GM23338 (cell line): Measurements from ENCODE around the gene TRIO. TPM values are rescaled to one million over a fixed set of nuclear protein-coding genes. Genes with fewer than 3 reads are reported as not detected.

ENCODE experiments used
- ATAC-seq: fragments of 200-7000 bp; cut with Tn5 transposase; 3 replicates; pipeline ENCODE4 v1.9.1; 2020
- DNase-seq: peaks from one replicate; pipeline ENCODE4 v3.0.0-alpha.2; 2015; ENCODE audit warnings: low spot score
- H2AFZ ChIP-seq: fragments of 200-600 bp; sonication (generic); 2 replicates; pipeline ENCODE4 v1.8.0; 2016; ENCODE audit warnings: antibody characterized with exemption, mild to moderate bottlenecking, moderate library complexity
- H3F3A ChIP-seq: fragments of 200-600 bp; sonication (generic); replicated peaks from 2 replicates; pipeline ENCODE4 v1.8.0; 2017; ENCODE audit warnings: antibody characterized with exemption, mixed run types, low read depth
- H3K27ac ChIP-seq: fragments of 200-600 bp; sonication (generic); 2 replicates; pipeline ENCODE4 v1.6.1; 2016; ENCODE audit warnings: low read depth
- H3K27me3 ChIP-seq: fragments of 200-600 bp; sonication (generic); 2 replicates; pipeline ENCODE4 v1.8.0; 2016; ENCODE audit warnings: mild to moderate bottlenecking, mixed run types, moderate library complexity; ENCODE audit not compliant: insufficient read depth
- H3K36me3 ChIP-seq: fragments of 200-600 bp; sonication (generic); 2 replicates; pipeline ENCODE4 v1.8.0; 2016; ENCODE audit warnings: mild to moderate bottlenecking; ENCODE audit not compliant: insufficient read depth
- H3K4me1 ChIP-seq: fragments of 200-600 bp; sonication (generic); 2 replicates; pipeline ENCODE4 v1.8.0; 2016; ENCODE audit warnings: mild to moderate bottlenecking, moderate library complexity; ENCODE audit not compliant: insufficient read depth
- H3K4me2 ChIP-seq: fragments of 200-600 bp; sonication (generic); 2 replicates; pipeline ENCODE4 v1.7.1; 2017; ENCODE audit warnings: mixed run types
- H3K4me3 ChIP-seq: fragments of 200-600 bp; sonication (generic); 2 replicates; pipeline ENCODE4 v1.6.1; 2016; ENCODE audit warnings: mixed run types
- H3K79me2 ChIP-seq: fragments of 200-600 bp; sonication (generic); replicated peaks from 2 replicates; pipeline ENCODE4 v1.8.0; 2017; ENCODE audit warnings: mild to moderate bottlenecking; ENCODE audit not compliant: insufficient read depth
- H3K9me2 ChIP-seq: fragments of 200-600 bp; sonication (generic); 2 replicates; pipeline ENCODE4 v1.8.0; 2017; ENCODE audit not compliant: insufficient read depth
- H4K20me1 ChIP-seq: fragments of 200-600 bp; sonication (generic); replicated peaks from 2 replicates; pipeline ENCODE4 v1.8.0; 2017; ENCODE audit warnings: mild to moderate bottlenecking; ENCODE audit not compliant: insufficient read depth
- H3K27ac Mint-ChIP-seq: 2 replicates; pipeline ENCODE4 v1.8.0; 2020; ENCODE audit warnings: inconsistent platforms, mild to moderate bottlenecking, moderate library complexity, mixed read lengths
- H3K27me3 Mint-ChIP-seq: 3 replicates; pipeline ENCODE4 v1.8.0; 2022; ENCODE audit warnings: low read depth, mild to moderate bottlenecking, moderate library complexity, mixed read lengths, inconsistent platforms; ENCODE audit not compliant: insufficient read depth, poor library complexity
- H3K36me3 Mint-ChIP-seq: 3 replicates; pipeline ENCODE4 v1.8.0; 2021; ENCODE audit warnings: low read depth, mild to moderate bottlenecking, inconsistent platforms, moderate library complexity, mixed read lengths
- H3K4me1 Mint-ChIP-seq: 3 replicates; pipeline ENCODE4 v1.8.0; 2020; ENCODE audit warnings: mild to moderate bottlenecking, inconsistent platforms, mixed read lengths
- H3K4me3 Mint-ChIP-seq: 3 replicates; pipeline ENCODE4 v1.8.0; 2021; ENCODE audit warnings: moderate library complexity, mild to moderate bottlenecking, inconsistent platforms, mixed read lengths
- H3K9me3 Mint-ChIP-seq: 3 replicates; pipeline ENCODE4 v1.8.0; 2020; ENCODE audit warnings: moderate library complexity, mild to moderate bottlenecking, inconsistent platforms, mixed read lengths
- CREB1 ChIP-seq: fragments of 250-450 bp; sonication (Bioruptor Pico); IDR thresholded peaks from 2 replicates; pipeline ENCODE4 v1.5.0; 2020; ENCODE audit warnings: low read depth, mild to moderate bottlenecking, moderate library complexity
- EZH2 ChIP-seq: fragments of 200-600 bp; sonication (generic); IDR thresholded peaks from one replicate; pipeline ENCODE4 v1.8.0; 2017; ENCODE audit warnings: antibody characterized with exemption, mild to moderate bottlenecking, low read depth; ENCODE audit not compliant: unreplicated experiment
- EZH2phosphoT487 ChIP-seq: fragments of 200-600 bp; sonication (generic); IDR thresholded peaks from one replicate; pipeline ENCODE4 v1.8.1; 2018; ENCODE audit warnings: antibody characterized with exemption; ENCODE audit not compliant: unreplicated experiment
- JUNB ChIP-seq: IDR thresholded peaks from one replicate; pipeline ENCODE4 v1.6.1; 2016; ENCODE audit warnings: antibody characterized with exemption; ENCODE audit not compliant: unreplicated experiment
- NANOG ChIP-seq: IDR thresholded peaks from 2 replicates; pipeline ENCODE4 v1.6.1; 2016; ENCODE audit warnings: antibody characterized with exemption, borderline replicate concordance
- POLR2AphosphoS5 ChIP-seq: IDR thresholded peaks from 2 replicates; pipeline ENCODE4 v1.6.1; 2016; ENCODE audit warnings: antibody characterized with exemption, low read depth
- STAT1 ChIP-seq: IDR thresholded peaks from one replicate; pipeline ENCODE4 v1.6.1; 2016; ENCODE audit warnings: antibody characterized with exemption; ENCODE audit not compliant: unreplicated experiment
- ZNF114 ChIP-seq: fragments of 250-450 bp; sonication (Bioruptor Pico); IDR thresholded peaks from 2 replicates; pipeline ENCODE4 v1.5.0; 2020; ENCODE audit warnings: mild to moderate bottlenecking, moderate library complexity
- ZNF331 ChIP-seq: fragments of 250-450 bp; sonication (Bioruptor Pico); IDR thresholded peaks from 2 replicates; pipeline ENCODE4 v1.5.0; 2020; ENCODE audit warnings: low read depth, mild to moderate bottlenecking, moderate library complexity
- polyA plus RNA-seq: library from polyadenylated mRNA; unstranded; fragments of >200 nt; fragmentation: Nextera tagmentation; extraction: Ambion mirVana; gene quantifications from 2 replicates; pipeline ENCODE4 v1.2.1, GENCODE V29; 2016
- total RNA-seq: library from RNA; depleted of rRNA; stranded (reverse); fragments of >200 nt; shearing (Covaris generic); gene quantifications from 2 replicates; pipeline ENCODE4 v1.2.3, GENCODE V29; 2014
- TF ChIP-seq, protein P1 (sequence below): IDR thresholded peaks from one replicate; pipeline ENCODE4 v1.6.1; 2018; ENCODE audit warnings: antibody characterized with exemption; ENCODE audit not compliant: unreplicated experiment
- TF ChIP-seq, protein P2 (sequence below): IDR thresholded peaks from 2 replicates; pipeline ENCODE4 v1.6.1; 2016; ENCODE audit warnings: antibody characterized with exemption
- TF ChIP-seq, protein P3 (sequence below), 2 experiments: fragments of 200-600 bp in 1 of 2; sonication (generic) in 1 of 2; conservative IDR thresholded peaks; 2 replicates each; pipeline versions ENCODE4 v1.5.1 to v1.6.1; 2016 to 2017; ENCODE audit warnings: antibody characterized with exemption in 2 of 2, low read depth in 2 of 2, mild to moderate bottlenecking in 2 of 2, moderate library complexity in 1 of 2

The TRIO gene
- total and polyA plus RNA-seq, 2 experiments from 2014 or later, result 13.8 to 113 TPM

DNA sequence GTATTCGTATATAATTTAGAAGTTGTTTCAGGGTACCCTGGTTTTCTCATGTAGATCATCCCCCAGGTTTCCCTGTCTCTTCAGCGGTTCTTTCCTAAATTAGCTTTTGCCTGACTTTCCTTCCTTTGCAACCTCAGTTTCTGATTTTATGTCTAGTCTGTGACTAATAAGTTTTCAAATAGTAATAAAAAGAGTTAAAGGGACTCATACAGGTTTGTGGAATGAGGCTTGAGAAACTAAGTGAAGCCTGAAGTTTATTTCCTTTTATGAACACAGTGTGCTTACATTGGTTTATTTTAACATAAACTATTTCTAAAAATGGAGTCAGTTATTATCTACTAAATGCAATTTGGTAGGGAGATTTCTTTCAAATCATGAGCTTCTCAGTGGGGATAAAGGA is 96.8 kb downstream of the TRIO start:
- H4K20me1 ChIP-seq, result peaks cover 12% of the 10 kb centered on the region; the same call in 1 of the 2 replicates
- H3K27ac ChIP-seq, result peak overlapping the region; percentile 40; the same call in 1 of the 2 replicates
- no peak overlapping the region for H3K27ac Mint-ChIP-seq
- H3F3A ChIP-seq, result no peaks in the 10 kb centered on the region
- H3K27me3 ChIP-seq, result no peaks in the 10 kb centered on the region
- H3K4me1 Mint-ChIP-seq, result peaks cover 80% of the 10 kb centered on the region
- DNase-seq (no peak), ATAC-seq (no peak)
- no peaks in the 10 kb centered on the region for H3K36me3 ChIP-seq
- no peaks in the 10 kb centered on the region for H3K9me3 Mint-ChIP-seq
- 0 out of 2 replicates have a peak overlapping the region, but pooled peaks have one; percentile 53 for H3K4me2 ChIP-seq
- H3K4me1 ChIP-seq, result peaks cover 60% of the 10 kb centered on the region
- no peak overlapping the region for H3K4me3 ChIP-seq
- H2AFZ ChIP-seq, result no peak overlapping the region
- H3K79me2 ChIP-seq, result peaks cover 98% of the 10 kb centered on the region
- no peak overlapping the region for H3K4me3 Mint-ChIP-seq
- TF ChIP-seq CREB1 (CRISPR knock-in tag), result no peak
- TF ChIP-seq POLR2AphosphoS5, result no peak
- TF ChIP-seq NANOG, result no peak
- no peak for TF ChIP-seq EZH2phosphoT487
- no peak for TF ChIP-seq STAT1
- no peaks in the 10 kb centered on the region for H3K36me3 Mint-ChIP-seq
- peaks cover 5% of the 10 kb centered on the region for H3K27me3 Mint-ChIP-seq
- H3K9me2 ChIP-seq, result no peaks in the 10 kb centered on the region

DNA sequence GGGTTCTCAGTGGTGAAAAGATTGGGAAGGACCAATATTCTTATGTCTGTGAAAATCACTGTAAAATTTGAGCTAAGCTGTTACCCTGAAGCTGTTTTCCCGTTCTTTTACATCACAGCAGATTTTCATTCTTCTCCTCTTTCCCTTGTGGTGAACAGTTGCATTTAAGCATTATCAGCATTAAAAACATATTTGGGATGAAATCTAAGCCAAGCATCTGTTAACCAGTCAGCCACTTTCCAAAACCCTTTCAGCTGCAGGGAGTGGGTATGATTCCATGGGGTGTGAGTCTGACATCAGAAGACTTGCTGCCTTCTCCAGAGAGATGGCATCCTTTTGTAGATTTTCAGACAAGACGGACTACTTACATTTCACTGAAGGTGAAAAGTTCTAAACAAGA is 97.2 kb downstream of the TRIO start:
- H4K20me1 ChIP-seq, result peaks cover 12% of the 10 kb centered on the region; the same call in 1 of the 2 replicates
- no peaks in the 10 kb centered on the region for H3K27me3 ChIP-seq
- ATAC-seq (no peak), DNase-seq (no peak)
- Mint-ChIP-seq H3K27me3 (peaks cover 5% of the 10 kb centered on the region), H3K4me1 (peaks cover 83% of the 10 kb centered on the region), H3K9me3 (no peaks in the 10 kb centered on the region), H3K36me3 (no peaks in the 10 kb centered on the region), H3K4me3 (no peak overlapping the region), H3K27ac (peak overlapping the region; percentile 70; the same call in 1 of the 2 replicates)
- H3K36me3 ChIP-seq, result no peaks in the 10 kb centered on the region
- H3K9me2 ChIP-seq, result no peaks in the 10 kb centered on the region
- no peak overlapping the region for H3K27ac ChIP-seq
- H3K4me1 ChIP-seq, result peaks cover 64% of the 10 kb centered on the region
- no peak overlapping the region for H3K4me3 ChIP-seq
- peaks cover 98% of the 10 kb centered on the region for H3K79me2 ChIP-seq
- H3F3A ChIP-seq, result no peaks in the 10 kb centered on the region
- no peak for TF ChIP-seq JUNB
- TF ChIP-seq ZNF114 (CRISPR knock-in tag), result no peak
- TF ChIP-seq, protein P1, sequence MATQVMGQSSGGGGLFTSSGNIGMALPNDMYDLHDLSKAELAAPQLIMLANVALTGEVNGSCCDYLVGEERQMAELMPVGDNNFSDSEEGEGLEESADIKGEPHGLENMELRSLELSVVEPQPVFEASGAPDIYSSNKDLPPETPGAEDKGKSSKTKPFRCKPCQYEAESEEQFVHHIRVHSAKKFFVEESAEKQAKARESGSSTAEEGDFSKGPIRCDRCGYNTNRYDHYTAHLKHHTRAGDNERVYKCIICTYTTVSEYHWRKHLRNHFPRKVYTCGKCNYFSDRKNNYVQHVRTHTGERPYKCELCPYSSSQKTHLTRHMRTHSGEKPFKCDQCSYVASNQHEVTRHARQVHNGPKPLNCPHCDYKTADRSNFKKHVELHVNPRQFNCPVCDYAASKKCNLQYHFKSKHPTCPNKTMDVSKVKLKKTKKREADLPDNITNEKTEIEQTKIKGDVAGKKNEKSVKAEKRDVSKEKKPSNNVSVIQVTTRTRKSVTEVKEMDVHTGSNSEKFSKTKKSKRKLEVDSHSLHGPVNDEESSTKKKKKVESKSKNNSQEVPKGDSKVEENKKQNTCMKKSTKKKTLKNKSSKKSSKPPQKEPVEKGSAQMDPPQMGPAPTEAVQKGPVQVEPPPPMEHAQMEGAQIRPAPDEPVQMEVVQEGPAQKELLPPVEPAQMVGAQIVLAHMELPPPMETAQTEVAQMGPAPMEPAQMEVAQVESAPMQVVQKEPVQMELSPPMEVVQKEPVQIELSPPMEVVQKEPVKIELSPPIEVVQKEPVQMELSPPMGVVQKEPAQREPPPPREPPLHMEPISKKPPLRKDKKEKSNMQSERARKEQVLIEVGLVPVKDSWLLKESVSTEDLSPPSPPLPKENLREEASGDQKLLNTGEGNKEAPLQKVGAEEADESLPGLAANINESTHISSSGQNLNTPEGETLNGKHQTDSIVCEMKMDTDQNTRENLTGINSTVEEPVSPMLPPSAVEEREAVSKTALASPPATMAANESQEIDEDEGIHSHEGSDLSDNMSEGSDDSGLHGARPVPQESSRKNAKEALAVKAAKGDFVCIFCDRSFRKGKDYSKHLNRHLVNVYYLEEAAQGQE, result no peak
- TF ChIP-seq, protein P2, sequence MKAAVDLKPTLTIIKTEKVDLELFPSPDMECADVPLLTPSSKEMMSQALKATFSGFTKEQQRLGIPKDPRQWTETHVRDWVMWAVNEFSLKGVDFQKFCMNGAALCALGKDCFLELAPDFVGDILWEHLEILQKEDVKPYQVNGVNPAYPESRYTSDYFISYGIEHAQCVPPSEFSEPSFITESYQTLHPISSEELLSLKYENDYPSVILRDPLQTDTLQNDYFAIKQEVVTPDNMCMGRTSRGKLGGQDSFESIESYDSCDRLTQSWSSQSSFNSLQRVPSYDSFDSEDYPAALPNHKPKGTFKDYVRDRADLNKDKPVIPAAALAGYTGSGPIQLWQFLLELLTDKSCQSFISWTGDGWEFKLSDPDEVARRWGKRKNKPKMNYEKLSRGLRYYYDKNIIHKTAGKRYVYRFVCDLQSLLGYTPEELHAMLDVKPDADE, result no peak
- TF ChIP-seq ZNF331, result no peak
- TF ChIP-seq EZH2, result no peak
- TF ChIP-seq NANOG, result no peak
- TF ChIP-seq, protein P3, sequence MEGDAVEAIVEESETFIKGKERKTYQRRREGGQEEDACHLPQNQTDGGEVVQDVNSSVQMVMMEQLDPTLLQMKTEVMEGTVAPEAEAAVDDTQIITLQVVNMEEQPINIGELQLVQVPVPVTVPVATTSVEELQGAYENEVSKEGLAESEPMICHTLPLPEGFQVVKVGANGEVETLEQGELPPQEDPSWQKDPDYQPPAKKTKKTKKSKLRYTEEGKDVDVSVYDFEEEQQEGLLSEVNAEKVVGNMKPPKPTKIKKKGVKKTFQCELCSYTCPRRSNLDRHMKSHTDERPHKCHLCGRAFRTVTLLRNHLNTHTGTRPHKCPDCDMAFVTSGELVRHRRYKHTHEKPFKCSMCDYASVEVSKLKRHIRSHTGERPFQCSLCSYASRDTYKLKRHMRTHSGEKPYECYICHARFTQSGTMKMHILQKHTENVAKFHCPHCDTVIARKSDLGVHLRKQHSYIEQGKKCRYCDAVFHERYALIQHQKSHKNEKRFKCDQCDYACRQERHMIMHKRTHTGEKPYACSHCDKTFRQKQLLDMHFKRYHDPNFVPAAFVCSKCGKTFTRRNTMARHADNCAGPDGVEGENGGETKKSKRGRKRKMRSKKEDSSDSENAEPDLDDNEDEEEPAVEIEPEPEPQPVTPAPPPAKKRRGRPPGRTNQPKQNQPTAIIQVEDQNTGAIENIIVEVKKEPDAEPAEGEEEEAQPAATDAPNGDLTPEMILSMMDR (conservative IDR thresholded peaks at IDR 0.05; ENCODE audit: low read depth in 2 of 2), result no peak
- TF ChIP-seq POLR2AphosphoS5, result no peak
- no peak for TF ChIP-seq STAT1
- no peak overlapping the region for H3K4me2 ChIP-seq
- H2AFZ ChIP-seq, result no peak overlapping the region
